Endothelial cell of umbilical vein (primary cell): ENCODE measurements around the gene MAP6D1.

ENCODE experiments used
- CTCF ChIP-seq, 2 donors: IDR thresholded peaks; 1 replicate in 1 of 2; 2 replicates in 1 of 2; pipeline ENCODE4 v1.5.1; 2011; ENCODE audit warnings: low read length in 2 of 2, mild to moderate bottlenecking in 2 of 2, moderate library complexity in 2 of 2, control low read depth in 1 of 2, inconsistent platforms in 1 of 2, low read depth in 1 of 2; ENCODE audit not compliant: insufficient read depth in 1 of 2; ENCODE audit errors: extremely low read depth in 1 of 2
- EZH2 ChIP-seq: IDR thresholded peaks from 2 replicates; pipeline ENCODE4 v1.6.1; 2012; ENCODE audit warnings: borderline replicate concordance, low read depth, mild to moderate bottlenecking, moderate library complexity, low read length, inconsistent platforms; ENCODE audit not compliant: severe bottlenecking
- POLR2A ChIP-seq: IDR thresholded peaks from 2 replicates; pipeline ENCODE4 v1.6.1; 2012; ENCODE audit warnings: low read depth, mild to moderate bottlenecking, control low read depth, low read length
- POLR2AphosphoS5 ChIP-seq: IDR thresholded peaks from 2 replicates; pipeline ENCODE4 v1.6.1; 2012; ENCODE audit warnings: low read depth, mild to moderate bottlenecking, control low read depth, low read length, moderate library complexity; ENCODE audit not compliant: insufficient read depth

GRCh38 chr3:183810643-183811594 lies 14.5 kb downstream of the MAP6D1 start:
- TF ChIP-seq POLR2AphosphoS5 (no peak), CTCF (IDR thresholded peaks at IDR 0.05; ENCODE audit: extremely low read depth in 1 of 2, insufficient read depth in 1 of 2, low read depth in 1 of 2, low read length in 2 of 2) (no peak), POLR2A (no peak), EZH2 (no peak)
